Thymus (tissue), 11 donors: ENCODE measurements around the gene BPI. TPM values are rescaled to one million over a fixed set of nuclear protein-coding genes. Genes with fewer than 3 reads are reported as not detected.
"Not testable (repeated sequence)": the region's sequence is repeated elsewhere in the genome, so short reads cannot be mapped to it uniquely, and the experiment has no call there.

Experiments used
- DNase-seq, 9 donors: peaks; one replicate each; pipeline ENCODE4 v3.0.0-alpha.2; 2013; ENCODE audit warnings: low spot score in 9 of 9, low read depth in 6 of 9, missing footprints in 1 of 9
- H3K27ac ChIP-seq, 2 donors: one replicate each; pipeline ENCODE4 v1.5.1; 2013; ENCODE audit warnings: control low read depth in 1 of 2, low read depth in 1 of 2, low read length in 1 of 2, mild to moderate bottlenecking in 1 of 2, moderate library complexity in 1 of 2
- H3K27me3 ChIP-seq, 2 donors: one replicate each; pipeline ENCODE4 v1.5.1; 2013; ENCODE audit warnings: low read length in 1 of 2; ENCODE audit not compliant: control insufficient read depth in 2 of 2, insufficient read depth in 1 of 2
- H3K36me3 ChIP-seq, 2 donors: one replicate each; pipeline ENCODE4 v1.5.1; 2013; ENCODE audit warnings: low read length in 1 of 2, mild to moderate bottlenecking in 1 of 2, moderate library complexity in 1 of 2; ENCODE audit not compliant: control insufficient read depth in 2 of 2, insufficient read depth in 2 of 2
- H3K4me1 ChIP-seq, 2 donors: one replicate each; pipeline ENCODE4 v1.5.1; 2013; ENCODE audit warnings: low read length in 2 of 2; ENCODE audit not compliant: control insufficient read depth in 2 of 2, insufficient read depth in 2 of 2
- H3K4me3 ChIP-seq, 2 donors: one replicate each; pipeline ENCODE4 v1.5.1; 2013; ENCODE audit warnings: low read length in 2 of 2, control low read depth in 1 of 2, mild to moderate bottlenecking in 1 of 2
- H3K9me3 ChIP-seq, 2 donors: one replicate each; pipeline ENCODE4 v1.5.1; 2013; ENCODE audit warnings: low read length in 1 of 2, mild to moderate bottlenecking in 1 of 2; ENCODE audit not compliant: control insufficient read depth in 2 of 2, insufficient read depth in 1 of 2
- WGBS: extraction: QIAGEN DNeasy Blood & Tissue Kit; methylation state at CpG from one replicate; pipeline ENCODE4 v1.1.7; 2013; 5-methylcytosine and 5-hydroxymethylcytosine counted together
- polyA plus RNA-seq: library from polyadenylated mRNA; stranded (reverse); fragments of 200-250 nt; gene quantifications from one replicate; pipeline ENCODE4 v1.2.3, GENCODE V29; 2013
- total RNA-seq: library from RNA; stranded (reverse); fragments of 120-200 nt; gene quantifications from one replicate; pipeline ENCODE4 v1.2.4, GENCODE V29; 2013
- donor health status: healthy.

BPI gene
- total and polyA plus RNA-seq, 2 donors: 0.57 to 2.1 TPM

DNA sequence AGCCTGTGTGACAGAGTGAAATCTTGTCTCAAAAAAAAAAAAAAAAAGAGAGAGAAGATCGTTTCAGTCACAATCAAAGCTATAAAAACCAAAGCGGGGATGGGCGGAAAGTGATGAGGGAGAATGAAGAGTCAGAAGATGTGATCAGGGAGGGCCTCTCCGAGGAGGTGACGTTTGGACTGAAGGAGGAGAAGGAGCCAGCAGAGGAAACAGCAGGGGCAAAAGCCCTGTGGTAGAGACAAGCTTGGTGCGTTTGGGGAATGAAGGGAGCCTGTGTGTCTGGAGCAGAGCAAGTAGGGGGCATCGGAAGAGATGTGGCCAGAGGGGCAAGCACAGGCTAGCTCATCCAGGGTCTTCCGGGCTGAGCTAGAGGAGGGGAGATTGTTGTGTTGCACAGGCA is 27.9 kb downstream of the BPI start:
- H3K27me3 ChIP-seq: no peaks in the 10 kb centered on the region
- H3K4me1 ChIP-seq: no peaks in the 10 kb centered on the region
- no peaks in the 10 kb centered on the region for H3K36me3 ChIP-seq
- no peak for DNase-seq
- H3K9me3 ChIP-seq: no peaks in the 10 kb centered on the region
- H3K4me3 ChIP-seq: no peak overlapping the region
- 83% methylated on average over 8 of the region's 8 CpGs for WGBS
- no peak overlapping the region for H3K27ac ChIP-seq

DNA sequence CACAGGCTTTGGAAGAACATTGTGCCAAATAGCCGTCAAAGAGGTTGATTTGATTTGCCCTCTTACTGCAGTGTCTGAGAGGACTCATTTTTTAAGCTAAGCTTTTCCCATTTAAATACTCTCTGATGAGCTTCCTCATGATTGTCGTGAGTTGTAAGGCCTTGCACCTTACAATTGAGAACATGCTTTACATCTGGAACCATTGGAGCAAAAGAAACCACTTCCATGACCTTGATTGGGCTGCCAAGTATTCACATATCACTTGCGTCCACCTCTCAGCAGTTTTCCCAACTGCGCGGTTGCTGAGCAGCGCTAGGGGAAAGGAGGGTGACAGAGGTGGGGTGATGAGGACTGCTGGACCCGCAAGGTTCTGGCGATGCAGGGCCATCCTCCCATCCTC is 30.1 kb downstream of the BPI start:
- H3K4me1 ChIP-seq: no peaks in the 10 kb centered on the region
- no peaks in the 10 kb centered on the region for H3K36me3 ChIP-seq
- no peak for DNase-seq
- no peak overlapping the region for H3K27ac ChIP-seq
- H3K4me3 ChIP-seq: no peak overlapping the region
- 90% methylated on average over 8 of the region's 8 CpGs for WGBS
- H3K27me3 ChIP-seq: no peaks in the 10 kb centered on the region
- peaks cover 0 to 8% of the 10 kb centered on the region in 2 donors for H3K9me3 ChIP-seq

DNA sequence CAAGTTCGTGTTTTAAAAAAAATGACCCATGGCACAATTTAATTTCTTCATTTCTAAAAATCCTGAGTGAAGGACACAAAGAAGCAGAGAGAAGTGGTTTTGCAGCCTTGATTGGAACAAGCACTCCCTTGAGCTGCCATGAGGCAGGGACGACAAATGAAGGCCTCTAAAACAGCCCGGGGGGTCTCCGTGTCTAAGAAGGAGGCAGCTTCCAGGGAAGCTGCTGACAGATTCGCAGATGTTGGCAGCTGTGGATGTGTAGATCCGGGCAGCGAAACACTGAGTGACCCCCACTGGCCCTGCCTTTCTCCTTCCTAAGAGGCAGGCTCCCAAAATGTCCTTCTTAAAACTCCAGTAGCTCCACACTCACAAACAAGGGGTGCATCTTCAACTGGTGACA is 32.8 kb downstream of the BPI start:
- H3K27ac ChIP-seq: no peak overlapping the region
- WGBS: 67% methylated on average over 7 of the region's 7 CpGs
- peaks cover 0 to 8% of the 10 kb centered on the region in 2 donors for H3K9me3 ChIP-seq
- H3K4me3 ChIP-seq: no peak overlapping the region
- no peaks in the 10 kb centered on the region for H3K27me3 ChIP-seq
- no peaks in the 10 kb centered on the region for H3K36me3 ChIP-seq
- DNase-seq: no peak
- H3K4me1 ChIP-seq: no peaks in the 10 kb centered on the region

DNA sequence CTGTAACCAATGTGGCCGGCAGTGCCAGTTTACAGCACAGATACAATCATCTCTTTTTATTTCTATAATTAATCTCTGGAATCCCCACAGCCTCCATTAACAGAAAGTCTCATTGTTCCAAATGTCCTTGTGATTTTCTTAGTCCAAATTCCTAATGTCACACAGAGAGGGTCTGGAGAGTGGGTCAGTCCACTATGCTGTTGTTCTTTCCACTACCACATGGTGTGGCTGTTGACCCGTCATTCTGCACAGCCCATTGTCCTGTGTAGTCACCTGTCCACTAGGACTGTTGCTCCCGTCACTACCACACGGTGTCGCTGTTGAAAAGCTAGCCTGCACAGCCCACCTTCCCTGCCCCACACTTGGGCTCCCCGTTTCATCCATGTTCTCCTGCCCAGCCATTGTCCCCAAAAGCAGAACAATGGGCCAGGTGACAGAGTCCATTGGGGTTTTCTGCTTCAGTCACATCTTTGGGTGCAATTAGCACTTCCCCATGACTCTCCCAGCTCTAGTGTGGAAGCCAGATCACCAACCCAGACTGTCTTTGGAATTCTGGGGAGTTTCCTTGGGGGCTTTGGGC is 33.7 kb downstream of the BPI start:
- WGBS: 42% methylated on average over 6 of the region's 6 CpGs
- no peak for DNase-seq
- Histone ChIP-seq H3K27me3 (no peaks in the 10 kb centered on the region), H3K4me3 (no peak overlapping the region), H3K36me3 (no peaks in the 10 kb centered on the region), H3K9me3 (peaks cover 0 to 8% of the 10 kb centered on the region in 2 donors), H3K4me1 (no peaks in the 10 kb centered on the region), H3K27ac (no peak overlapping the region)

DNA sequence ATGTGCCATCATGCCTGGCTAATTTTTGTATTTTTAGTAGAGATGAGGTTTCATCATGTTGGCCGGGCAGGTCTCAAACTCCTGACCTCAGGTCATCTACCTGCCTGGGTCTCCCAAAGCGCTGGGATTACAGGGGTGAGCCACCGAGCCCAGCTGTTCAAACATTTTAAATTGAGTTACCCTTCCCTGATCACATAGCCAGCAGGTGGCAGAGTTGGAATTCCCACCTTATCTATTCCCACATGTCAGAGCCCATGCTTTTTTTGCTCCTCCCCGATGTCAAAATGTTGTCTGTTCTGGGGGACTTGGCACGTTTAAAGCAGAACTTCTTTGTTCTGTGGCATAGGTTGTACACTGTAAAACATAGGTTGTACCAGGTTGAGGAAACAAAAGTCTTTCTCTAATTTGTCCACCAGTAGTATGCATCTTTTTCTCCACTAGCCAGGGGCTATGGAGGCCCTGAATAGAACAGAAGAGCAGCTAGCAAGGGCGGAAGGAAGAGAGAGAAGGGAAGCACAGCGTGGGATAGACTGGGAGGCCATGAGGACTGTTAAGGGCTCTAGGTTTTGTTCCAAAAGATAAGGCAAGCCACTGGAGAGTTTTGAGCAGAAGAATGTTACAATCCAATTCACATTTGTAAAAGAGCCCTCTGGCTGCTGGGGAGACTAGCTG is 35.0 kb downstream of the BPI start:
- 65% methylated on average over 7 of the region's 7 CpGs for WGBS
- Histone ChIP-seq H3K27me3 (no peaks in the 10 kb centered on the region), H3K9me3 (peaks cover 0 to 8% of the 10 kb centered on the region in 2 donors), H3K4me1 (no peaks in the 10 kb centered on the region), H3K27ac (no peak overlapping the region), H3K4me3 (no peak overlapping the region), H3K36me3 (no peaks in the 10 kb centered on the region)
- no peak for DNase-seq

DNA sequence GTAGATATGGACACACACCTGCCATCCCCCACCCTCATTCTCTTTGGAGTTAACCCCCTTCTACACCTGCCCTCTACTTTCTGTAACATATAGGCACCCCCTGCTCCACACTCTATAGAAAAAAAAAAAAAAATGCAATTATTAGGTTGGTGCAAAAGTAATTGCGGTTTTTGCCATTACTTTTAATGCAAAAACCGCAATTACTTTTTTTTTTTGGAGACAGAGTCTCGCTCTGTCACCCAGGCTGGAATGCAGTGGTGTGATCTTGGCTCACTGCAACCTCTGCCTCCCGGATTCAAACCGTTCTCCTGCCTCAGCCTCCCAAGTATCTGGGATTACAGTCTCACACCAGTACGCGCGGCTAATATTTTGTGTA is 35.6 kb downstream of the BPI start:
- not testable (repeated sequence) for DNase-seq, H3K36me3 ChIP-seq, H3K27ac ChIP-seq, H3K27me3 ChIP-seq, H3K4me1 ChIP-seq, H3K4me3 ChIP-seq, H3K9me3 ChIP-seq
- WGBS: 94% methylated on average over 8 of the region's 8 CpGs

DNA sequence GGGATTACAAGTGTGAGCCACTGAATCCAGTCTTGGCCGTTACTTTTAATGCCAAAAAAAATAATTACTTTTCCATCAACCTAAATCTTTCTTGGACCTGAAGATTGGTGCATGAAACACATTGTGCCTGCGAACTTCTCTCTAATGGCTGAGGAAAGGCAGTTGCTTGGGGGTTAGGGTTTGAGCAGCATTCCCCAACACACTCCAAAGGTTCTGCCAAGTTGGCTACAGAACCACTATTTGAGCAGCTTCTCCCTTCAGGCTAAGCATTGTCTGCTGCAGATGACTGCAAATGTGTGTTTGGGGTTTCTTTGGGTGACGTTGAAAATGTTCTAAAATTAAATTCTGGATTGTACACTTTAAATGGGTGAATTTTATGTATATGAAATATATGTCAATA is 36.0 kb downstream of the BPI start:
- no peaks in the 10 kb centered on the region for H3K4me1 ChIP-seq
- 68% methylated on average over 3 of the region's 3 CpGs for WGBS
- H3K36me3 ChIP-seq: no peaks in the 10 kb centered on the region
- no peak for DNase-seq
- no peaks in the 10 kb centered on the region for H3K27me3 ChIP-seq
- H3K9me3 ChIP-seq: peaks cover 0 to 8% of the 10 kb centered on the region in 2 donors
- H3K4me3 ChIP-seq: no peak overlapping the region
- no peak overlapping the region for H3K27ac ChIP-seq

DNA sequence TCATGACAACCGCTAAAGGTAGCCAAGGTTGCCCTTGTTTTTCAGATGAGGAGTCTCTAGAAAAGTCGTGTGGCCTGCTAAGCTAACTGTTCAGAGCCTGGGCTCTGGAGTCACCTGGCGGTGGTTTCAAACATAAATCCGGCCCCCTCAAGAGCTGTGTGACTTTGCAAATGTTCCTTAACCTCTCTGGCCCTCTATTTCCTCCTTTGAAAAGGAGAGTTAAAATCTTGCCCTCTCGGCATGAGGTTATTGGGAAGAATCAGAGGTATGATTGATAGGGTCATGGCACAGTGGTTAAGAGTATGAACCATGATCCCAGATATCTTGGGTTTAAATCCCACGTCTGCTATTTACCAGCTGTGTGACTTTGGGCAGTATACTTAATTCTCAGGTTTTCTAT is 36.7 kb downstream of the BPI start:
- no peak overlapping the region for H3K27ac ChIP-seq

DNA sequence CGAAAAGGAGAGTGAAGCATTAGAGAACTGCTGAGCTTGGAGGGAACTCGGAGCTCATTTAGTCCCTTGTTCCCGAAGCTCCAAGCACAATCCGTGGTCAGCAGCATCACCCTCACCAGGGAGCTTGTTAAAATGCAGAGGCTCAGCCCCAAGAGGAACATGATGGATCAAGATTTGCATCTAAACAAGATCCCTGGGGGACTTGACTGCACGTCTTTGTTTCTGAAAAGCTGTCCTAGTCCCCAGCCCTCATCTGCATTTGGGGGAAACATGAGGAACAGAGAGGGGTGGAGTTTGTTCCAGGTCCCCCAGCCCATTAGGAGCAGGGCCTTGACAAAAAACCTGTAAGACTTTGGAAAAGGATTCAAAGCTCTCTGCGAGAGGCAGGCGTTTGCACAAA is 38.3 kb downstream of the BPI start:
- 58% methylated on average over 7 of the region's 7 CpGs for WGBS
- Histone ChIP-seq H3K4me3 (no peak overlapping the region), H3K36me3 (no peaks in the 10 kb centered on the region), H3K9me3 (peaks cover 0 to 8% of the 10 kb centered on the region in 2 donors), H3K27me3 (no peaks in the 10 kb centered on the region), H3K27ac (no peak overlapping the region), H3K4me1 (no peaks in the 10 kb centered on the region)
- DNase-seq: no peak

More for the DNA sequence above, 36.7 kb downstream of the BPI start:
- no peak overlapping the region for H3K4me3 ChIP-seq
- no peaks in the 10 kb centered on the region for H3K4me1 ChIP-seq
- no peaks in the 10 kb centered on the region for H3K27me3 ChIP-seq
- 92% methylated on average over 6 of the region's 6 CpGs for WGBS
- peaks cover 0 to 8% of the 10 kb centered on the region in 2 donors for H3K9me3 ChIP-seq
- DNase-seq: no peak
- no peaks in the 10 kb centered on the region for H3K36me3 ChIP-seq
